Endothelial cell of umbilical vein (primary cell): ENCODE measurements around the gene ATAT1. TPM values are rescaled to one million over a fixed set of nuclear protein-coding genes. Genes with fewer than 3 reads are reported as not detected.

Source experiments
- BruUV-seq: library from RNA; stranded (reverse); fragments of 400-500 nt; replicated peaks from 2 replicates; lab custom pipeline; 2021; lab: Mats Ljungman, UMichigan
- CTCF ChIA-PET: fragments of 300-600, 350-600 bp; sonication (Branson Sonifier 250); formaldehyde crosslinking; loops from one replicate; lab custom pipeline; 2021; ENCODE audit warnings: antibody characterized with exemption, inconsistent platforms; lab: Charles Lee
- POLR2A ChIA-PET: fragments of 300-600, 350-600 bp; sonication (Branson Sonifier 250); formaldehyde crosslinking; loops from one replicate; lab custom pipeline; 2021; ENCODE audit warnings: antibody characterized with exemption, inconsistent platforms; lab: Charles Lee
- DNase-seq: peaks from one replicate; pipeline ENCODE4 v3.0.0-alpha.2; 2011; ENCODE audit warnings: low read depth, low spot score
- FAIRE-seq: peaks from 2 replicates; lab custom pipeline; 2011; peaks lifted over from hg19 to GRCh38; lab: Jason Lieb, UNC
- H2AFZ ChIP-seq: 2 replicates; pipeline ENCODE4 v1.6.0; 2012; ENCODE audit warnings: low read depth, low read length, control low read depth, inconsistent platforms
- H3K27ac ChIP-seq: 2 replicates; pipeline ENCODE4 v1.5.1; 2011; ENCODE audit warnings: low read depth, mild to moderate bottlenecking, control low read depth, low read length, moderate library complexity; ENCODE audit not compliant: insufficient read depth
- H3K27me3 ChIP-seq, 2 experiments: 2 replicates each; pipeline versions ENCODE4 v1.6.0 to v1.6.1; 2011; ENCODE audit warnings: low read length in 2 of 2, mixed read lengths in 1 of 2; ENCODE audit not compliant: control insufficient read depth in 2 of 2, insufficient read depth in 2 of 2
- H3K36me3 ChIP-seq, 2 experiments: 2 replicates in 1 of 2; 3 replicates in 1 of 2; pipeline ENCODE4 v1.5.1; 2011; ENCODE audit warnings: low read length in 2 of 2, mild to moderate bottlenecking in 1 of 2, moderate library complexity in 1 of 2; ENCODE audit not compliant: control insufficient read depth in 2 of 2, insufficient read depth in 2 of 2; ENCODE audit errors: extremely low read depth in 1 of 2
- H3K4me1 ChIP-seq: 3 replicates; pipeline ENCODE4 v1.5.1; 2011; ENCODE audit warnings: mild to moderate bottlenecking, low read length; ENCODE audit not compliant: control insufficient read depth, insufficient read depth; ENCODE audit errors: extremely low read depth
- H3K4me2 ChIP-seq: 2 replicates; pipeline ENCODE4 v1.6.1; 2011; ENCODE audit warnings: low read length, control low read depth, mixed read lengths; ENCODE audit not compliant: insufficient read depth
- H3K4me3 ChIP-seq, 3 experiments: fragments of 200-600 bp in 1 of 3; sonication (generic), shearing (Covaris generic) in 1 of 3; replicated peaks in 1 of 3; 2 replicates each; pipeline ENCODE4 v1.5.1; 2011 to 2016; ENCODE audit warnings: control low read depth in 3 of 3, low read length in 3 of 3, mild to moderate bottlenecking in 2 of 3, inconsistent platforms in 1 of 3, low read depth in 1 of 3, moderate library complexity in 1 of 3; ENCODE audit not compliant: insufficient read depth in 1 of 3
- H3K79me2 ChIP-seq: 2 replicates; pipeline ENCODE4 v1.6.0; 2012; ENCODE audit warnings: low read length, inconsistent platforms; ENCODE audit not compliant: control insufficient read depth, insufficient read depth
- H3K9ac ChIP-seq: replicated peaks from 2 replicates; pipeline ENCODE3; 2011; ENCODE audit warnings: low read length, control low read depth; ENCODE audit not compliant: insufficient read depth; ENCODE audit errors: extremely low read depth
- H3K9me1 ChIP-seq: replicated peaks from 3 replicates; pipeline ENCODE4 v1.6.0; 2011; ENCODE audit warnings: mild to moderate bottlenecking, low read length; ENCODE audit not compliant: control insufficient read depth, insufficient read depth; ENCODE audit errors: extremely low read depth
- H3K9me3 ChIP-seq: replicated peaks from 2 replicates; pipeline ENCODE4 v1.5.1; 2012; ENCODE audit warnings: low read length, inconsistent platforms; ENCODE audit not compliant: control insufficient read depth, insufficient read depth
- H4K20me1 ChIP-seq: replicated peaks from 2 replicates; pipeline ENCODE3; 2011; ENCODE audit warnings: mild to moderate bottlenecking, low read length; ENCODE audit not compliant: control insufficient read depth, insufficient read depth; ENCODE audit errors: extremely low read depth
- EZH2 ChIP-seq: IDR thresholded peaks from 2 replicates; pipeline ENCODE4 v1.6.1; 2012; ENCODE audit warnings: borderline replicate concordance, low read depth, mild to moderate bottlenecking, moderate library complexity, low read length, inconsistent platforms; ENCODE audit not compliant: severe bottlenecking
- FOS ChIP-seq: IDR thresholded peaks from 2 replicates; pipeline ENCODE4 v1.6.1; 2011; ENCODE audit warnings: mild to moderate bottlenecking, low read length, moderate library complexity, borderline replicate concordance; ENCODE audit not compliant: insufficient read depth
- GATA2 ChIP-seq: IDR thresholded peaks from 2 replicates; pipeline ENCODE4 v1.7.0; 2011; ENCODE audit warnings: low read depth, mild to moderate bottlenecking, moderate library complexity, mixed read lengths, low read length; ENCODE audit not compliant: insufficient read length, insufficient read depth
- JUN ChIP-seq: IDR thresholded peaks from 2 replicates; pipeline ENCODE4 v1.6.1; 2011; ENCODE audit warnings: borderline replicate concordance, low read depth; ENCODE audit not compliant: insufficient read length, insufficient read depth
- MYC ChIP-seq: IDR thresholded peaks from one replicate; pipeline ENCODE4 v1.6.1; 2011; ENCODE audit warnings: mild to moderate bottlenecking, low read depth, low read length
- POLR2A ChIP-seq: IDR thresholded peaks from 2 replicates; pipeline ENCODE4 v1.6.1; 2012; ENCODE audit warnings: low read depth, mild to moderate bottlenecking, control low read depth, low read length
- POLR2AphosphoS5 ChIP-seq: IDR thresholded peaks from 2 replicates; pipeline ENCODE4 v1.6.1; 2012; ENCODE audit warnings: low read depth, mild to moderate bottlenecking, control low read depth, low read length, moderate library complexity; ENCODE audit not compliant: insufficient read depth
- dilution Hi-C: fragments of 300-500 bp; cut with MboI; formaldehyde crosslinking; loops from one replicate; pipeline ENCODE4 v1.15.0; 2019; ENCODE audit warnings: low sequenced_read_pairs; ENCODE audit not compliant: extremely low pct_ligation_motif_present
- intact Hi-C: fragments of 100-400 bp; cut with micrococcal nuclease; formaldehyde crosslinking; loops from one replicate; pipeline ENCODE4 v1.10.0; 2022
- polyA plus RNA-seq, 4 experiments: library from polyadenylated mRNA; depleted of rRNA in 3 of 4; stranded (reverse) in 3 of 4; unstranded in 1 of 4; fragments of >200 nt; gene quantifications; 2 replicates each; pipeline versions ENCODE4 v1.2.1 to v1.2.3, GENCODE V29; 2011 to 2012; ENCODE audit warnings: missing spikeins in 1 of 4
- total RNA-seq: library from RNA; stranded (reverse); gene quantifications from 2 replicates; pipeline ENCODE4 v1.2.3, GENCODE V29; 2021
- TF ChIP-seq, protein P1 (sequence below), 2 donors: IDR thresholded peaks; 1 replicate in 1 of 2; 2 replicates in 1 of 2; pipeline ENCODE4 v1.5.1; 2011; ENCODE audit warnings: low read length in 2 of 2, mild to moderate bottlenecking in 2 of 2, moderate library complexity in 2 of 2, control low read depth in 1 of 2, inconsistent platforms in 1 of 2, low read depth in 1 of 2; ENCODE audit not compliant: insufficient read depth in 1 of 2; ENCODE audit errors: extremely low read depth in 1 of 2
- TF ChIP-seq, protein P2 (sequence below): IDR thresholded peaks from 2 replicates; pipeline ENCODE4 v1.6.1; 2011; ENCODE audit not compliant: insufficient read depth, insufficient read length

Gene ATAT1
- total and polyA plus RNA-seq, 2 donors (not counting 3 experiments of a cell fraction or from before 2014, with no cell fraction given) = 17.4 to 18.4 TPM

DNA sequence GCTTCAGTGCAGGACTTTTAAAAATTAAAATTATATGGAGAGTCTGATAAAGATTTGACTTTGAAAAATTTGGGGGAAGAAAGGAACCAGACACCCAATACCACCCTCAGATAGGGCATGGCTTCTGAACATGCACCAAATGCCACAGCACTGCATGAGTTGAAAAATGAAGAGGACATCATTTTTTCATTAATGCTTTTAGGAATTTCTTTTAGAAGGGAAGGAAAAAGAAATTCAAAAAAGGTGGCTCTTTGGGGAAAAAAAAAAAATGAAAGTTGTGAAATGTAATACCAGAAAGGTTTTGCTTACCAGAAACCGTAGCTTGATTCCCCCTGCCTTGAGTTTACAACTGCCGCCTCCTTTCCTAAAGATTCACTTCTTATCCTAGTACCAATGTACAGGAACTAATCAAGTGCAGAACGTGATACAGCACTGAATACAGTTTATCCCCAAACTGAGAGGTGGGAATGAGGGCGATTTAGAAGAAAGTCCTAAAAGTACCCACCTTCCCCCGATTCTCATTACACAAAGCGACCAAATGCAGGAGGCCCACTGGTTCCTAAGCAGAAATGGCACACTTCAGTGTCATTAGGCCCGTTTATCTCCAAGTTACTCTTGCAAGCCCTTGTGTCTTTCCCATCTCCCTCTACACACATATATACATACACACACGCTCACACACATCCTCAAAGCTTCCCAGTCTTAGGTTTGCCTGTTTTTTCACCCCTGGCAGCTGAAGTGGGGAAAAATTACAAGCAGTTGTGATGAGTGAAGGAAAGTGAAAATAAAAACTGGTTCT is 12.4 kb upstream of the ATAT1 start:
- H3K9me1 ChIP-seq = no peaks in the 10 kb centered on the region
- peak overlapping the region; percentile 99 for H3K9ac ChIP-seq
- no peaks in the 10 kb centered on the region for H4K20me1 ChIP-seq
- H3K4me1 ChIP-seq = peaks cover 21% of the 10 kb centered on the region
- H3K4me3 ChIP-seq = peak overlapping the region in 2 of 3 experiments; percentile 21 to 84
- peak; percentile 14 for DNase-seq
- H3K9me3 ChIP-seq = no peaks in the 10 kb centered on the region
- peak overlapping the region; percentile 99 for H3K4me2 ChIP-seq
- no peak for TF ChIP-seq POLR2AphosphoS5
- TF ChIP-seq MYC = no peak
- no peak for TF ChIP-seq EZH2
- TF ChIP-seq, protein P1, sequence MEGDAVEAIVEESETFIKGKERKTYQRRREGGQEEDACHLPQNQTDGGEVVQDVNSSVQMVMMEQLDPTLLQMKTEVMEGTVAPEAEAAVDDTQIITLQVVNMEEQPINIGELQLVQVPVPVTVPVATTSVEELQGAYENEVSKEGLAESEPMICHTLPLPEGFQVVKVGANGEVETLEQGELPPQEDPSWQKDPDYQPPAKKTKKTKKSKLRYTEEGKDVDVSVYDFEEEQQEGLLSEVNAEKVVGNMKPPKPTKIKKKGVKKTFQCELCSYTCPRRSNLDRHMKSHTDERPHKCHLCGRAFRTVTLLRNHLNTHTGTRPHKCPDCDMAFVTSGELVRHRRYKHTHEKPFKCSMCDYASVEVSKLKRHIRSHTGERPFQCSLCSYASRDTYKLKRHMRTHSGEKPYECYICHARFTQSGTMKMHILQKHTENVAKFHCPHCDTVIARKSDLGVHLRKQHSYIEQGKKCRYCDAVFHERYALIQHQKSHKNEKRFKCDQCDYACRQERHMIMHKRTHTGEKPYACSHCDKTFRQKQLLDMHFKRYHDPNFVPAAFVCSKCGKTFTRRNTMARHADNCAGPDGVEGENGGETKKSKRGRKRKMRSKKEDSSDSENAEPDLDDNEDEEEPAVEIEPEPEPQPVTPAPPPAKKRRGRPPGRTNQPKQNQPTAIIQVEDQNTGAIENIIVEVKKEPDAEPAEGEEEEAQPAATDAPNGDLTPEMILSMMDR (IDR thresholded peaks at IDR 0.05; ENCODE audit: extremely low read depth in 1 of 2, insufficient read depth in 1 of 2, low read depth in 1 of 2, low read length in 2 of 2) = no peak
- TF ChIP-seq, protein P2, sequence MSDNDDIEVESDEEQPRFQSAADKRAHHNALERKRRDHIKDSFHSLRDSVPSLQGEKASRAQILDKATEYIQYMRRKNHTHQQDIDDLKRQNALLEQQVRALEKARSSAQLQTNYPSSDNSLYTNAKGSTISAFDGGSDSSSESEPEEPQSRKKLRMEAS = no peak
- TF ChIP-seq JUN = no peak
- TF ChIP-seq POLR2A = no peak
- TF ChIP-seq GATA2 = no peak
- no peak for TF ChIP-seq FOS
- peaks cover 38% of the 10 kb centered on the region for H3K79me2 ChIP-seq
- ChIA-PET CTCF (interaction anchor here (0.6 to 4.5 kb wide), 9 partner anchors 14 to 268 kb away, joined by 3 to 47 read pairs (median 8); no protein-coding TSS in a partner anchor), POLR2A (interaction anchor here (0.6 to 4.1 kb wide), 17 partner anchors 9 to 1128 kb away, joined by 3 to 63 read pairs (median 5); partner anchors contain the start of genes ABCF1, ATAT1, DHX16 and MDC1)
- intact Hi-C loops = loop anchor here (5.0 kb wide), 1 partner anchor 132 kb away; no protein-coding TSS in a partner anchor
- BruUV-seq = no TSS peak
- no peak for FAIRE-seq
- peaks cover 3 to 4% of the 10 kb centered on the region in 2 experiments for H3K36me3 ChIP-seq
- dilution Hi-C loops = no loop called here
- H3K27ac ChIP-seq = peak overlapping the region; percentile 34
- no peaks in the 10 kb centered on the region for H3K27me3 ChIP-seq
- no peak overlapping the region for H2AFZ ChIP-seq
